Coronary artery (tissue), 2 donors: ENCODE measurements around the gene ERH.

ENCODE experiments used
- DNase-seq: peaks from one replicate; pipeline ENCODE4 v3.0.0-alpha.2; 2017; ENCODE audit warnings: low spot score
- H3K27ac ChIP-seq, 2 donors: fragments of 200-600 bp; sonication (generic); one replicate each; pipeline ENCODE4 v1.5.1; 2016 to 2019
- H3K4me3 ChIP-seq: fragments of 200-600 bp; sonication (generic); 2 replicates; pipeline ENCODE4 v1.5.1; 2016; ENCODE audit warnings: mild to moderate bottlenecking, moderate library complexity
- CTCF ChIP-seq: fragments of 200-600 bp; sonication (generic); IDR thresholded peaks from one replicate; pipeline ENCODE4 v1.5.1; 2019; ENCODE audit warnings: antibody characterized with exemption

The ERH gene

DNA sequence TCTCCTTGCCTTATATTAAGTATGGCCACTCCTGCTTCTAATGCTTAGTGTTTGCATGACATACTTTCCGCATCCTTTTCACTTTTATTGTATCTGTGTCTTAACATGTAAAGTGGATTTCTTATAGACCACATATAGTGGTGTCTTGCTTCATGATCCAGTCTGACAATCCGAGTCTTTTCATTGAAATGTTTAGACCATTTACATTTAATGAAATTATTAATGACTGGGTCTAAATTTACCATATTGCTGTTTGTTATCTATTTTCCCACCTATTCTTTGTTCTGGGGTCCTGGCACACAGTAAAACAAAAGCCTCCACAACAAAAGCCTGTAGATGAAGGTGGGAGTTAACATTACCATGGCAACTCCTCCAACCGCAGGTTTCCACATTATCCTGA is 22.9 kb downstream of the ERH start:
- Histone ChIP-seq H3K27ac (no peak overlapping the region), H3K4me3 (no peak overlapping the region)
- TF ChIP-seq CTCF, result no peak
- DNase-seq, result no peak

- DNase-seq, result no peak
- no peak overlapping the region for H3K27ac ChIP-seq
- TF ChIP-seq CTCF, result no peak
- no peak overlapping the region for H3K4me3 ChIP-seq
These were observed 23.9 kb downstream of the ERH start for GRCh38 chr14:69374235-69374634.

- Histone ChIP-seq H3K4me3 (no peak overlapping the region), H3K27ac (no peak overlapping the region)
- TF ChIP-seq CTCF, result no peak
- no peak for DNase-seq
These were observed 25.0 kb downstream of the ERH start for GRCh38 chr14:69373104-69373503.

DNA sequence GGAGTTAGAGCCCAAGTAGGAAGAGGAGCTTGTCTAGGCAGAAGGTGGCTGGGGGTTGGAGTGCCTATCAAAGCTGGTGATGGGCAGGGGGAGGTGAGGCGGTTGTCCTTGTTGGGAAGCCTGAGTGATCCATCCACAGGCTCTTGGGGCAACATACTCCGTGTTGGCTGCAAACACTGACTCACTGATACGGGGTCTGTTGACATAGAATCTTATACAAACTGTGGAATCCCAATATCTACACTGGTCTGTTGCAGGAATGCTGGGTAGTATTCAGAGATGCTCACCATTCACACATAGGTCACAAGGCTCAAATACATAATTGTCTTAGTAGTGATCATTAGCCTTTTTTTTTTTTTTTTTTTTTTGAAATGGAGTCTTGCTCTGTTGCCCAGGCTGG is 26.0 kb downstream of the ERH start:
- H3K4me3 ChIP-seq, result no peak overlapping the region
- no peak overlapping the region for H3K27ac ChIP-seq
- no peak for TF ChIP-seq CTCF
- DNase-seq, result no peak

- no peak for DNase-seq
- H3K4me3 ChIP-seq, result no peak overlapping the region
- no peak overlapping the region for H3K27ac ChIP-seq
- no peak for TF ChIP-seq CTCF
These were observed 28.0 kb downstream of the ERH start for GRCh38 chr14:69370061-69370460.

GRCh38 chr14:69368381-69368780 is 29.7 kb downstream of the ERH start:
- Histone ChIP-seq H3K4me3 (no peak overlapping the region), H3K27ac (no peak overlapping the region)
- TF ChIP-seq CTCF, result no peak
- DNase-seq, result no peak

GRCh38 chr14:69366761-69367160 is 31.3 kb downstream of the ERH start:
- TF ChIP-seq CTCF, result no peak
- Histone ChIP-seq H3K27ac (no peak overlapping the region), H3K4me3 (no peak overlapping the region)
- DNase-seq, result no peak
